ENCODE results near the gene RNF186.

Gene RNF186, protein sequence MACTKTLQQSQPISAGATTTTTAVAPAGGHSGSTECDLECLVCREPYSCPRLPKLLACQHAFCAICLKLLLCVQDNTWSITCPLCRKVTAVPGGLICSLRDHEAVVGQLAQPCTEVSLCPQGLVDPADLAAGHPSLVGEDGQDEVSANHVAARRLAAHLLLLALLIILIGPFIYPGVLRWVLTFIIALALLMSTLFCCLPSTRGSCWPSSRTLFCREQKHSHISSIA

DNA sequence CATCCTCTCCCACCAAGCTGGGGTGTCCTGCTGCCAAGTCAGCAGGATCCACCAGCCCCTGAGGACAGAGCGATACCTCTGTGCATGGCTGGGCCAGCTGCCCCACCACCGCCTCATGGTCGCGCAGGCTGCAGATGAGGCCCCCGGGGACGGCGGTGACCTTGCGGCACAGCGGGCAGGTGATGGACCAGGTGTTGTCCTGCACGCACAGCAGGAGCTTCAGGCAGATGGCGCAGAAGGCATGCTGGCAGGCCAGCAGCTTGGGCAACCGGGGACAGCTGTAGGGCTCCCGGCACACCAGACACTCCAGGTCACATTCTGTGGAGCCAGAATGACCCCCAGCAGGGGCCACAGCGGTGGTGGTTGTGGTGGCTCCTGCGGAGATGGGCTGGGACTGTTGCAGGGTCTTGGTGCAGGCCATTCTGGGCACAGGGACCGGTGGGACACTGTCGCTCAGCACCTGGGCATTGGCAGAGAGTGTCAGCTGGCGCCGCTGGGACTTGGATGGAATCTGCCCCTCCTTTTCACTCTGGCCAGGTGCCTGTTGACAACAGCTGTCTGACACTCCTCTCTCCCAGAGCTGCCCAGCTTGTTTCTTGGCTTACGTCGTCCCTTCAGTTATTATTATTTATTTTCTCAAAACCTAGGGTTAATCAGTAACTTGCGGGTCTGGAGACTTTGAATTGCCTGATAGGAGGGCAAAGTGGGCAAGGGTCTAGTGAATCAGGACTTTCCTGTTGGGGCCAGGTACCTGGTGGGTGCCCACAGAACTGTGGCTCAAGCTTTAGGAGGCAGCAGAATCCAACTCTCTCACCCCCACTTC is at the start of gene RNF186:
RNF186 (minus strand) TSS at position 603 of the 823 bp plus-strand sequence; CDS start at position 421, 182 bp downstream.
- DNase-seq (ENCODE audit: low spot score): no peak
- TF ChIP-seq, protein P1, sequence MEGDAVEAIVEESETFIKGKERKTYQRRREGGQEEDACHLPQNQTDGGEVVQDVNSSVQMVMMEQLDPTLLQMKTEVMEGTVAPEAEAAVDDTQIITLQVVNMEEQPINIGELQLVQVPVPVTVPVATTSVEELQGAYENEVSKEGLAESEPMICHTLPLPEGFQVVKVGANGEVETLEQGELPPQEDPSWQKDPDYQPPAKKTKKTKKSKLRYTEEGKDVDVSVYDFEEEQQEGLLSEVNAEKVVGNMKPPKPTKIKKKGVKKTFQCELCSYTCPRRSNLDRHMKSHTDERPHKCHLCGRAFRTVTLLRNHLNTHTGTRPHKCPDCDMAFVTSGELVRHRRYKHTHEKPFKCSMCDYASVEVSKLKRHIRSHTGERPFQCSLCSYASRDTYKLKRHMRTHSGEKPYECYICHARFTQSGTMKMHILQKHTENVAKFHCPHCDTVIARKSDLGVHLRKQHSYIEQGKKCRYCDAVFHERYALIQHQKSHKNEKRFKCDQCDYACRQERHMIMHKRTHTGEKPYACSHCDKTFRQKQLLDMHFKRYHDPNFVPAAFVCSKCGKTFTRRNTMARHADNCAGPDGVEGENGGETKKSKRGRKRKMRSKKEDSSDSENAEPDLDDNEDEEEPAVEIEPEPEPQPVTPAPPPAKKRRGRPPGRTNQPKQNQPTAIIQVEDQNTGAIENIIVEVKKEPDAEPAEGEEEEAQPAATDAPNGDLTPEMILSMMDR (IDR thresholded peaks at IDR 0.05): no peak
- Histone ChIP-seq H3K4me3 (no peak within 1 kb of the TSS), H3K27ac (no peak within 1 kb of the TSS)

DNA sequence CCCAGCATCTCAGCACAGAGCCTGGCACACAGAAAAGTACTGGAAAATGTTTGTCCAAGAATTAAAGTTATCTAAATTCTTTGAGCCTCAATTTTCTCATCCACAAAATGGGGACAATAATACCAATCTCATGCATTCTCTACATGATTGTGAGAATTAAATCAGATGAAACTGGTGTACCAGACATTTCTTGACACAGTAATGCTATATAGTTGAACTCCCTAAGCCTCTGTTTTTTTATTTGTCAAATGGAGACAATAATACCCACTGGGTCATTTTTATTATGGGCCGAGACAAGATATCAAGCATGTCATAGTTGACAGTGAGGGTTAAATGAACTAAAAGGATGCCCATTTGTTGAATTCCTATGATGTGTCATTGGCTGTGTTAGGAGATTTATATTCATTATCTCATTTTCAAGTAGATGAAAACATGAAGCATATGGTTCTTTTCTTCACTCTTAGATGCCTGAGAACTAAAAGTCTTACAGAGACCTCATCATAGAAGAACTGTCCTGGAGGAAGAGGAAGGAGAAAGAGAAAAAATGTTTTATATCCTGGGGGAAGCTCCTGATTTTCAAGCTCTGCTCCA is 49.6 kb upstream of the RNF186 start:
- DNase-seq (ENCODE audit: low spot score): no peak
- TF ChIP-seq, protein P1 (IDR thresholded peaks at IDR 0.05): no peak
- Histone ChIP-seq H3K27ac (no peak overlapping the region), H3K4me3 (no peak overlapping the region)

DNA sequence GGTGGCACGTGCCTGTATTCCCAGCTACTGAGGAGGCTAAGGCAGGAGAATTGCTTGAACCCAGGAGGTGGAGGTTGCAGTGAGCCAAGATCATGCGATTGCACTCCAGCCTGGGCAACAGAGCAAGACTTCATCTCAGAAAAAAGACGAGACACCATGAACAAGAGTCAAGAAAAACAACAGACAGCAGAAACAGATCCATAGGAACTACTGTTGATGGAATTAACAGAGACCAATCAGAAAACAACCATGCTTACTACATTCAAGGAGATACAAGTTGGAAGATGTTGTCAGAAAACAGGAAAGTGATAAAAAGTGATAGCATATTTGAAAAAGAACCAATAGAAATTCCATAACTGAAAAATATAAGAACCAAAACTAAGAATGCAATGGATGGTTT is 47.9 kb upstream of the RNF186 start:
- Histone ChIP-seq H3K4me3 (no peak overlapping the region), H3K27ac (no peak overlapping the region)
- TF ChIP-seq, protein P1 (IDR thresholded peaks at IDR 0.05): no peak
- DNase-seq (ENCODE audit: low spot score): no peak

DNA sequence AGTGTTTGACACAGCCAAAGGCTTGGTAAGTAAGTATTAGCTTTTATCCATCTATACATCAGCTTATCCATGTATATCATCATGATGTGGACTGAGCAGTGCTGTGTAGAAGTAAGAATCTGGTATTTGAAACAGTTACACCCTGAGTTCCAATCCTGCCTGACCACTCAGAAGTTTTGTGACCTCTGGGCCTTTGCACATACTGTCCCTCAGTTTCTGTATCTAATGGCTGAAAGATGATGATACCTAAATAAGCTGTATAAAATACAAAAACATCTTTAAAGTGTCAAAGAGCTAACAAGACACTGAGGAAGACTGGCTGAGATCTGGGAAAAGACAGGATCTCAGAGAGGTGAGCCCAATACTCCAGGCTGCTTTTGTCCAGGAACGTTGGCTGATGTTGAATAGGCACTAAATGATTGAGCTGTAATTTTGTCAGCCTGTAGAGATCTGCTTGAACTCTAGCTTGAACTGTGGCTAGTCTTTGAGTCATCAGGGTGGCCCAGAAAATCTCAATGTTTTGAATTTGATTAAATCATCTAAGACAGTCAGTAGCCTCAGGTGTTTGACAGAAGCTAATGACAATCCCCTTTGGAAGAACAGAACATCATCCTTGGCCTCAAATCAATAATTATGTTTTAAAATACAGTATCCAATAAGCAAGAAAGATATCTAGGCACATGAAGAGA is 46.9 kb upstream of the RNF186 start:
- TF ChIP-seq, protein P1 (IDR thresholded peaks at IDR 0.05): no peak
- no peak overlapping the region for H3K27ac ChIP-seq
- H3K4me3 ChIP-seq: no peak overlapping the region

DNA sequence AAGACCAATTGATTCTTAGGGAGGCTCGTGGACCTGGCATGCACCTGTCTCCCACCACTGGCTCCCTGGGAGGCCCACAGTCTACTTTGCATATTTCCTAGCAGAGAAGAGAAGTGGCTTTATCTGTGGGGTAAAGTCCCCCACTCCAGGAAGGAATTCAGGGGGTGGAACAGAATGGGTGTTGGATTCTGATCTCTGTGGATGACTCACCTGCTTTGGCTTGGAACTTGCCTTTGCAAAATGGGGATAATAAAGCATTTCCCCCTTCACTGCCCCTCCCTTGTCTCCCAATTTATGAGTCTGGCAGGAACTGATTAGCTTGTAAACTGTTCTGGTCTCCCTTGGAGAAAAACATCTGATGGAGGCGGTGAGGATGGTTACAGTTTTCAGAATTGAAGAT is 46.0 kb upstream of the RNF186 start:
- H3K4me3 ChIP-seq: no peak overlapping the region
- TF ChIP-seq, protein P1 (IDR thresholded peaks at IDR 0.05): no peak
- no peak for DNase-seq (ENCODE audit: low spot score)
- H3K27ac ChIP-seq: no peak overlapping the region

More for the DNA sequence above, 46.9 kb upstream of the RNF186 start:
- no peak for DNase-seq (ENCODE audit: low spot score)

DNA sequence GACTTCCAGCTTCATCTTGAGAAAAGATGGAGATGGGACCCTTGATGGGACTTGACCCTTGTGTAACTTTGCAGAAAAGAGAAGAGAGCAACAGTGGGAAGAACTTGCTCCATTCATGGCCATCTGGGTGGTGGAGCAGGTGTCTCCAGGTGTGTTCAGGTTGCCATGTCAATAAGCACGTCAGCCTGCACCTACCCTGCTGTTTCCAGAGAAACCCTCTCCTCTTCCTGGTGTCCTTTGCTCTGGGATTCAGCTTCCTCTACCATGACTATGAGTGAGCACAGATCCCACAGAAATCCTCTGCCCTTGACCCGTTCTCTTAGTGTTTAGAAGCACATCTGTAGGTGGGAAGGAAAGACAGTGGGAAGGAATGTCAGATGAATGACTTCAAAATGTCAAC is 45.3 kb upstream of the RNF186 start:
- H3K27ac ChIP-seq: no peak overlapping the region
- DNase-seq (ENCODE audit: low spot score): no peak
- TF ChIP-seq, protein P1 (IDR thresholded peaks at IDR 0.05): no peak
- no peak overlapping the region for H3K4me3 ChIP-seq
